ENCODE measurements around the gene GTF3C4. TPM values are rescaled to one million over a fixed set of nuclear protein-coding genes. Genes with fewer than 3 reads are reported as not detected.

Gene GTF3C4
- polyA plus RNA-seq, 2 of the 4 experiments (the other 2 are of a cell fraction) = 9.0 to 15.4 TPM

Other genes starting within 250 kb of the GTF3C4 start
- not detected in 2 replicates for gene BARHL1, start 87.9 kb upstream of the GTF3C4 start, polyA plus RNA-seq (2011; rRNA removed)
- not detected in 3 replicates for gene BARHL1, start 87.9 kb upstream of the GTF3C4 start, polyA plus RNA-seq (2017; fragmentation: RNase III; extraction: RNeasy Plus Mini Kit Qiagen cat#74134 plus additional on column Dnase treatment)
- 28.3 and 30.1 TPM in 2 replicates for gene DDX31, start 481 bp upstream of the GTF3C4 start, polyA plus RNA-seq (2011; rRNA removed)
- gene DDX31, start 481 bp upstream of the GTF3C4 start, polyA plus RNA-seq (2017; fragmentation: RNase III; extraction: RNeasy Plus Mini Kit Qiagen cat#74134 plus additional on column Dnase treatment) = 19.3 to 21.4 TPM (median 20.0 TPM) in 3 replicates
- 0.61 and 0.77 TPM in 2 replicates for gene AK8, start 207.8 kb downstream of the GTF3C4 start, polyA plus RNA-seq (2011; rRNA removed)
- gene AK8, start 207.8 kb downstream of the GTF3C4 start, polyA plus RNA-seq (2017; fragmentation: RNase III; extraction: RNeasy Plus Mini Kit Qiagen cat#74134 plus additional on column Dnase treatment) = 0.61 to 0.63 TPM (median 0.62 TPM) in 3 replicates
- gene SPACA9, start 208.4 kb downstream of the GTF3C4 start, polyA plus RNA-seq (2011; rRNA removed) = 3.1 and 4.1 TPM in 2 replicates
- gene SPACA9, start 208.4 kb downstream of the GTF3C4 start, polyA plus RNA-seq (2017; fragmentation: RNase III; extraction: RNeasy Plus Mini Kit Qiagen cat#74134 plus additional on column Dnase treatment) = 3.6 to 4.7 TPM (median 3.7 TPM) in 3 replicates